ENCODE results near the gene MNT.

- no peak for TF ChIP-seq CTCF (IDR thresholded peaks at IDR 0.05 in 4 of 5, conservative IDR thresholded peaks at IDR 0.05 in 1 of 5)
- TF ChIP-seq POLR2A (IDR thresholded peaks at IDR 0.05) = no peak
Observed at GRCh38 chr17:2433696-2434095, 32.8 kb upstream of the MNT start.

Data from gastrocnemius medialis (tissue), 4 donors.